Measurements from ENCODE around the gene NRP1.
"Not testable (repeated sequence)": the region's sequence is repeated elsewhere in the genome, so short reads cannot be mapped to it uniquely, and the experiment has no call there.

The NRP1 gene

DNA sequence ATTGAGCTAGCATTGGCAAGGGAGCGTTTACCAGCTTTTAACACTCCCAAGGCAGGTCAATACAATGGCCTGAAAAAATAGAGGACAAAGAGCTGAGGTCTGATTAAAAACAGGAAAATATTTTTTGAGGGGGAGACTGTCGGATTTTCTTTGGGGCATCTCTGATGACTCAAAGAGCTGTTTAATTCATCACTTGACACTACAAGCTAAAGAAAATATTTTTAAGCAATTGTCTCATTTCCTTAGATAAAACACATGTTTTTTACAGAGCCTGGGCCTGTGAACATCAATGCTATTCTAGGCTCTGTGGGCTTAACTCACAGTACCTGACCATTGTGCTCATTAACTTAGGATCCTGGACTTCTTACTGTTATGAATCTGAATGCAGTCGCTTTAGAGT lies 100.8 kb downstream of the NRP1 start:
- no peak for DNase-seq

DNA sequence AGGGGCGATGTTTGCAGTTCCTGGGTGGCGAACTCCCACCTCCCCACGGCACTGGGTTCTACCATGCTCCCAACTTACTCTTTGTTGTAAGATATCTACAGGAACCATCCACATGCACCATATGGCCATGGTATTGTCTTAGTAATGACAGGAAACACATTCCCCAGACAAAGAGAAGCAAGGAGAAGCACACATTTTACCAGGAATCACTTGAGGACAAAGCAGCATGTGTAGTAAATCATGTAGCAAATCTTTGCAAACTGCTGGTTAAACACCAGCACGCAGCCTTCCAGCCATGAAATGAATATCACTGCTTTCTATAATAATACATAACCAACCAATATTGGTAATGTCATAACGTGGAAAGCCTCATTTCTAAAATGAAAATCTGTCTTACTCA lies 101.2 kb downstream of the NRP1 start:
- no peak for DNase-seq

- no peak for DNase-seq
These were observed 102.7 kb downstream of the NRP1 start for GRCh38 chr10:33231621-33232350.

- DNase-seq, result no peak
These were observed 104.6 kb downstream of the NRP1 start for GRCh38 chr10:33229949-33230267.

- no peak for DNase-seq
These were observed 105.1 kb downstream of the NRP1 start for GRCh38 chr10:33229252-33229948.

DNA sequence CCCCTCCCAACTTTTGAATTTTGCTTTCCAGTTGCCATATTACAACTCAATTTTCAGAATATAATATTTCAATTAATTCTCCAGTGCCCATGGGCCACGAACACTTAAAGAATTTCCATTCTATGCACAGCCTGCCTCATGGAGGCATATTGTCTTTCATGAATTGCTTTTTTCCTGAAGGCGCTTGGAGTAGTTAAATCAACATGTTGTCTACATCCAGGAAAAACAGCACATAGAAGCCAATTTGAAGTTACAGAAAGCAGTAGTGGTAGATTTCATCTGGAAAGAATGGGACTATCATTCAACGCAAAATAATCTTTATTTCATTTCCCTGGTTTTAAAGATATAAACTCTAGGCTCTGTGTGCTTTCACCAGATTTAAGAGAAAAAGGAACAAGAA lies 106.0 kb downstream of the NRP1 start:
- DNase-seq, result no peak

DNA sequence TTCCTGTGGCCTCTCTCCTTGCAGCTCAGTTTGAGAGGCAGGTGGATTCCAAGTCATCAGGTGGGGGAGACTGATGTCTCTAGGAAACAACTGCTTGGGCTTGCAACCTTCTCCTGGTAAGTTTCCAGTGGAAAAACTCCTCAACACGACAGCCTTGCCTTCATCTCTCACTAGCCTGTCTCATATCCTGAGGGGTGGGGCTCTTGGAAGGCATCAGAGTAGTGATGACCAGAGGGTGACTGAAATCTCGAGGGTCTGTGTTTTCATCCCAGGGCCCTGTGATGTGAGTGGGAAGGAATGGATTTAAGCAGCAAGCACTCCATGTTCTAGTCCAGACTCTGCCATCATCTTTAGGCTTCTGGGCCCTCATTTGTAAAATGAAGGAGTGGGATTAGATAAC lies 107.0 kb downstream of the NRP1 start:
- no peak for DNase-seq

DNA sequence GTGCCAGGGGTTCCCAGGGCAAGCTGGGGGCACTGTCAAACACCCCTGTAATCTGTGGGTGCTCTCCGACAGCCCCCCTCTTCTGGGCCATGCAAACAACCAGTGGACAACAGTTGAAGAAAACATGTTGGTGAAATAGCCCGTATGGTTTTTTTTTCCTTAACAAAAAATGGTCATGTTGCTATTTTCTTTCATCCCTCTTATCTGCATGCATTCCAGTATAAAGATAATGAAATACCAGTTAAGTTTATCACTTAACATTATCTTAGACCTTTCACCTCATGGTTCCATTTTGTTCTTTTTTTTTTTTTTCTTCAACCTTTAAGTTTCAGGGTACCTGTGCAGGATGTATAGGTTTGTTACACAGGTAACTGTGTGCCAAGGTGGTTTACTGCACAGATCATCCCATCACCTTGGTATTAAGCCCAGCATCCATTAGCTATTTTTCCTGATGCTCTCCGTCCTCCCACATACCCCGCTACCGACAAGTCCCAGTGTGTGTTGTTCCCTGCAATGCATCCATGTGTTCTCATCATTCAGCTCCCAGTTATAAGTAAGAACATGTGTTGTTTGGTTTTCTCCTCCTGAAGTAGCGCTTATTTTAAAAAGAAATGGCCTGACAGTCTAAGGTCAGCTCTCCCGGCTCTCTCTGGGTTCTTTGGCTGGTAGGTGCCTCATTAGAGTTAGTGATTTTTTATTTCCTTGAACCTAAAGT lies 110.1 kb downstream of the NRP1 start:
- no peak for DNase-seq

DNA sequence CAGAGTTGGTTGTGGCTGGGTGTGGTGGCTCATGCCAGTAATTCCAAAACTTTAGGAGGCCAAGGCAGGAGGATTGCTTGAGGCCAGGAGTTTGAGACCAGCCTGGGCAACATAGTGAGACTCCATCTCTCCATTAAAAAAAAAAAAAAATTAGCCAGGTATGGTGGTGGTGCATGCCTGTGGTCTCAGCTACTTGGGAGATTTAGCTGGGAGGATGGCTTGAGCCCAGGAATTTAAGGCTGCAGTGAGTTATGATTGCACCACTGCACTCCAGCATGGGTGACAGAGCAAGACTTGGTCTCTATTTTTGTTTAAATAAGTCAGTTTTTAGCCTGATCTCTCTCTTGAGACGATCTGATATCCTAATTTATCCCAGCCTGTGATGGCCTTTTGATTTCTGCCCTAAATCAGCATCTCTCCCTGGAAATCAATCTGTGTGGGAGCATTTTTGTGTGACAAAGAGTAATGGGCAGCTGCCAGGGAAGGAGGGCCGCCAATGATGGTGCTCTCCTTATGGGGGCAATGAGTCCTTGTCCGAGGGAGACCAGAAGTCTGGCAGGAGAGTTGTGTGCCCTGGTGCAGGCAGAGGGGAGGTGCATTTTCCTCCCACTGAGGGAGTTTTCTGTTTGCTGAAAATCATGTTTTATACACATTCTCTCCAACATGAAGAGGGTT lies 111.0 kb downstream of the NRP1 start:
- DNase-seq, result no peak

GRCh38 chr10:33222304-33222703 lies 112.2 kb downstream of the NRP1 start:
- DNase-seq, result not testable (repeated sequence)

- peak; percentile 29 for DNase-seq
These were observed 116.6 kb downstream of the NRP1 start for GRCh38 chr10:33217854-33218253.

DNA sequence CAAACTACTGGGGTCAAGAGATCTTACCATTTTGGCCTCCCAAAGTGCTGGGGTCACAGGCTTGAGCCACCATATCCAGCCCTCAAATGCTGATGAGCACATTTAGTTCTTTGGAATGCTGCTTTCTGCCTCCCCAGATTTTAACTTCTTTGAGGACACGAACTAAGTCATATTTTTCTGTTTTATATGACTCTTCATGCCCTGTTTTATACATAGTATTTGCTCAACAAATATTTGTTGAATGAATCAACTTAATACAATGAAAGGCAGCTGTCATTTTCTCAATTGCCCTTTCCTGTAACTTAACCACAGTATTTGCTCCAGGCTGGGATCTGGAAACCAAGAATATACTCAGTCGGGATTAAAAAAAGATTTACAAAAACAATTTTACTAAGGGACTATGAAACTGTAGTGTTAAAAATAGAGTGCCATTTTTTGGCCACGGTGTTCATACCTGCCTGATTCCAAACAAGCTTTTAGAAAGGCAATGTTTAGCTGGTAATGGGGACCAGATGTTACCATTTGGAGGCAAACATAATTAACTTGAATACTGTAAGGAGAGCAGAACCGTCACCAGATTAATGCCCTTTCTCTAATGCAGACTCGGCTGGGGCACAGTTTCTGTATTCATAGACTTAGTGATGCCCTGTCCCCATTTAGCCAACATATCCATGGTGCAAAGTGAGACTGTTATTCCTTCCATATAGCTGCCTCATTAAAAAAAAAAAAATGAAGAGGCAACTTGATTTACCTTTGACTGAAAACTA lies 117.6 kb downstream of the NRP1 start:
- DNase-seq, result peak; percentile 78

- no peak for DNase-seq
These were observed 118.8 kb downstream of the NRP1 start for GRCh38 chr10:33215635-33216034.

DNA sequence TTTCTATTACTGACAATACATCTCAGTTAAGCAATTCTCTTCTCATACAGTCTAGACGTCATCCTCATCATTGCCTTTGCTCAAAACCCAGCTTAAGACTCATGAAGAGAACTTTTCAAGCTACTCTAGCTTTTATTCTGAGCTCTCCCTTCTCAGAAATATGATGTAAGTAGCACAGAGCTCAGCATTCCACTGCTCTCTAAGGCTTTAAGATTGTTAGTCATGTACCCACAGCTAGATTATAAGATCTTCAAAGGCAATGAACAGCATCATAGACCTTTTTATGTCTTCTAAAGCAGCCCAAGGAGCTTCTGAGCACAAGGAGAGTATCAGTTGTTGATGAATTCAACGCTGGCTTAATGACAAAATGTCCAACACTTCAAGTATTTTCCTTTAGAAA lies 119.3 kb downstream of the NRP1 start:
- DNase-seq, result peak; percentile 52

GRCh38 chr10:33214174-33214573 lies 120.3 kb downstream of the NRP1 start:
- no peak for DNase-seq

GRCh38 chr10:33212061-33212748 lies 122.3 kb downstream of the NRP1 start:
- DNase-seq, result peak; percentile 41

DNA sequence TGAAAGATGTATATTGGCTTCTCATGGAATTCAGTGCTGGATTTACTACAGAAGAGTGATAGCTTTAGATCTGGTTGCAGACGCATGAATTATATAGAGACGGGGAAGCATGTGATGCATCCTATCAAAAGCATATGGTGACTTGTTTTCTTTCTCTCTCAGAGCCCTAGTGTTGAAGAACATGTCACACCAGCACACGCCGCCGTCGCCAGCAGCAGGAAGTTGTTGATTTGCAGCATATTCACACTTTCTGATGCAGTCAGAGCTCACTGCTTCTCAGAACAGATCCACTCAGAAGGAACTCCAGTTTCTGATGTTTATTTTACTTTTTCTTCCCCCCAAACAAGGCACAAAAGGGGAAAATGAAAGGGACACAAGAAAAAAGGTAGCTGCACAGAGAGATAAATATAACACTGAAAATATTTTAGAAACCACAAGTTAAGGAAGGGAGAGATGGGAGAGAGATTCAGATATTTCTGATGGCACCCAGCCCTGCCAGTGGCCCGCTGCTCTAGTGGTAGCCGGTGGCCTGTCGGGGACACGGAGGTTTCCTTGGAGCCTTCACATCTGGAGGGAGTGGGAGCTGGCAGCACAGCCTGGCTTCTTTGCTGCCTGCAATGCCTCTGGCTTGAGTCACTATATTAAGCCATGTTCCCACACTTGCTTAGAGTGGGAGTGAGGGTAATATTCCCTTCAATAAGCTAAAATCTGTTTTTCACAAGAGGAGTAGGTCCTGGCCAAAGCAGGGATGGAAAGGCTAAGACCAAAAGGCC lies 123.2 kb downstream of the NRP1 start:
- peak; percentile 78 for DNase-seq

DNA sequence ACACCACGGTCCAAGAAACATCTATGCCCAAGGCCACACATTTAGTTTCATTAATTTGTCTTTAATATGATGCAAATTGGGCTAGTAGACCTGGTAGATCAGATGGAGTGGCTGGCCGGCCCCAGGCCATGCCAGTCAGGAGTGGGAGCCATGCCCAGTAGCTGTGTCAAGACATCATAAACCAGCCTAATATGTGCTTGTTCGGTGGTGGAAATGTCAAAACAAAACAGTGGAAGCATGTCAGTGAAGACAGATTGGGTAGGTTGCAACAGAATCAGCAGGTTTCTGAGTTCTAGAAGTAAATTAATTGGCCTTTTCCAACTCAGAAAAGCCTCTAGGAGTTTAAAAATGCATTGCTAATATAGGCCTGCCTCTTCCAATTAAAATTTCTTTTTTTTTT lies 124.7 kb downstream of the NRP1 start:
- no peak for DNase-seq

GRCh38 chr10:33208166-33208565 lies 126.3 kb downstream of the NRP1 start:
- DNase-seq, result no peak

DNA sequence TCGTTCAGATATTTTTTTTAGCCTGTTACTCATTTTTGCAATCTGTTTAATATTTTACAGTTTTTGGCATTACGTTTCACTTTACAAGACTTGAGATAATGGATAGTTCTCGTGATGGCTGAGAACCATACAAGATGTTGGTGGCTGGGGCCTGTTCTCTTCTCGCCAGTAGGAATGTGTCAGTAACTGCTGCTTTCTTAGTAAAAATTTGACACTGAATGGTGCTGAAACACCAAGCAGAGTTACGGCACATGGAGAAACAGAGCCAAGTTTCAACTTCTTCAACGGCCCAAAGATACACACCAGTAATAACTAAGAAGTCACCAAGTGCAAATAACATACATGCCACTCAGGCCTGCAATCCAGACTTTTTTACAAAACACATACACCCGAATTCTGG lies 130.4 kb downstream of the NRP1 start:
- no peak for DNase-seq

- DNase-seq, result no peak
These were observed 132.5 kb downstream of the NRP1 start for GRCh38 chr10:33201971-33202370.

Measured in HCEC 1CT (cell line).